Subcutaneous abdominal adipose tissue (tissue), 5 donors: Measurements from ENCODE around the gene REX1BD.

ENCODE experiments used
- H3K27ac ChIP-seq: one replicate; pipeline ENCODE4 v1.7.0; 2013; ENCODE audit warnings: low read depth, mild to moderate bottlenecking, inconsistent platforms, low read length, moderate library complexity
- H3K27me3 ChIP-seq, 5 donors: one replicate each; pipeline ENCODE4 v1.7.0; 2013; ENCODE audit warnings: low read length in 5 of 5, inconsistent platforms in 1 of 5; ENCODE audit not compliant: control insufficient read depth in 5 of 5, insufficient read depth in 4 of 5
- H3K36me3 ChIP-seq, 5 donors: one replicate each; pipeline ENCODE4 v1.7.0; 2013; ENCODE audit warnings: low read length in 5 of 5; ENCODE audit not compliant: control insufficient read depth in 5 of 5, insufficient read depth in 5 of 5
- H3K4me1 ChIP-seq, 5 donors: one replicate each; pipeline ENCODE4 v1.7.0; 2013; ENCODE audit warnings: low read length in 5 of 5, mild to moderate bottlenecking in 3 of 5, moderate library complexity in 1 of 5; ENCODE audit not compliant: control insufficient read depth in 5 of 5, insufficient read depth in 5 of 5
- H3K4me3 ChIP-seq, 5 donors: one replicate each; pipeline ENCODE4 v1.7.0; 2013; ENCODE audit warnings: low read length in 5 of 5, low read depth in 1 of 5
- H3K9ac ChIP-seq, 5 donors: one replicate each; pipeline ENCODE4 v1.7.0; 2013; ENCODE audit warnings: low read length in 5 of 5, mild to moderate bottlenecking in 4 of 5, moderate library complexity in 3 of 5
- H3K9me3 ChIP-seq, 5 donors: one replicate each; pipeline ENCODE4 v1.7.0; 2013; ENCODE audit warnings: low read length in 5 of 5; ENCODE audit not compliant: control insufficient read depth in 5 of 5
- donor health status: healthy.
- donor health status: healthy.
- donor health status: healthy.
- donor health status: healthy.
- donor health status: healthy.

REX1BD gene

DNA sequence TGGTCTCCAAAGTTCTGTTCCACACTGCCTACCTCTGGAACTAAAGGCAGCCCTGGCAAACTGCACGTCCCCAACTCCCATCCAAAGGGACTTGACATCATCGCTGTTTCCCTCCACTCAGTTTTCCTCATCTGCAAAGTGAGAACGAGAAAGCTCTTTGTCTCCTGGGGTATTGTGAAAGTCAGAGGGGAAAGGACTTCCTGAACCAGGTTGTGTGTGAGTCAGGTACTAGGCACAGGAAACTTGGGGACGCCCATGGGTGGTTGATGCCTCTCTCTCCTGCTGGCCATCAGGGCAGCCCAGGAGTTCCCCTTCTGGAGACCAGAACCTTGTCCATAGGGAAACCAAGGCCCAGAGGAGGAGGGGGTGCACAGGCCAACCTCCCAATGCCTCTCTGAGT, 13.3 kb downstream of the REX1BD start:
- peaks cover 33 to 60% (median 50%) of the 10 kb centered on the region in 5 donors for H3K27me3 ChIP-seq
- no peaks in the 10 kb centered on the region for H3K36me3 ChIP-seq
- no peak overlapping the region for H3K9ac ChIP-seq
- H3K4me1 ChIP-seq = peaks cover 0 to 8% (median 5%) of the 10 kb centered on the region in 5 donors
- H3K4me3 ChIP-seq = no peak overlapping the region
- H3K9me3 ChIP-seq = no peaks in the 10 kb centered on the region
- no peak overlapping the region for H3K27ac ChIP-seq

DNA sequence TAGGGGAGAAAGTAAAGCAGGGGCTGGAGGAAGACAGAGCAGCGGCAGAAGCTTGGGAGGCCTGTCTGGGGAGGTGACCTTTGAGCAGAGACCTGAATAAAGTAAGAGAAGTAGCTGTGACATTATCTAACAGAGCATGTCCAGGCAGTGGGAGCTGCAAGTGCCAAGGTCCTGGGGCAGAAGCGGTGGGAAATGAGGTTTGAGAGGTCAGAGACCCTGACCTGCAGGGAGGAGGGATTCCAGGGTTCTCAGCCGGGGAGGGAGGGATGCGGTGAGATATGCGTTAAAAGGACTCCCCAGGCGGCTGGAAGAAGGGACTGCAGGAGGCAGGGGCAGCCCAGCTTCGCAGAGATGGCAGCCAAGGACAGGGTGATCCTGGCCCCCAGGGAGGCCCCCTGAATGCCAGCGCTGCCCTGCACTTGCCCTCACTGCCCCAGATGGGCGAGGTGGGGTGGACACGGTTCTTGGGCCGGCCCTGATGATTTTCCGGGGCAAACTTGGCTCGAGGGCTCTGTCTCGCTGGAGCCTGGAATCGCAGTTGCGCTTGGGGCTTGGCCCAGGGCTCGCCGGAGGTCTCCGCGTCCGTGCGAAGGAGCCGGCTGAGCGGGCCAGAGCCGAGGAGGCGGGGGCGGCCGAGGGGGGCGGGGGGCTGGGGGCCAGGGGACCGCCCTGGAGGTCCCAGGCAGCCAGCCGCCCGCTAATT, 14.8 kb downstream of the REX1BD start:
- H3K4me3 ChIP-seq = no peak overlapping the region
- H3K27me3 ChIP-seq = peaks cover 45 to 63% (median 56%) of the 10 kb centered on the region in 5 donors

DNA sequence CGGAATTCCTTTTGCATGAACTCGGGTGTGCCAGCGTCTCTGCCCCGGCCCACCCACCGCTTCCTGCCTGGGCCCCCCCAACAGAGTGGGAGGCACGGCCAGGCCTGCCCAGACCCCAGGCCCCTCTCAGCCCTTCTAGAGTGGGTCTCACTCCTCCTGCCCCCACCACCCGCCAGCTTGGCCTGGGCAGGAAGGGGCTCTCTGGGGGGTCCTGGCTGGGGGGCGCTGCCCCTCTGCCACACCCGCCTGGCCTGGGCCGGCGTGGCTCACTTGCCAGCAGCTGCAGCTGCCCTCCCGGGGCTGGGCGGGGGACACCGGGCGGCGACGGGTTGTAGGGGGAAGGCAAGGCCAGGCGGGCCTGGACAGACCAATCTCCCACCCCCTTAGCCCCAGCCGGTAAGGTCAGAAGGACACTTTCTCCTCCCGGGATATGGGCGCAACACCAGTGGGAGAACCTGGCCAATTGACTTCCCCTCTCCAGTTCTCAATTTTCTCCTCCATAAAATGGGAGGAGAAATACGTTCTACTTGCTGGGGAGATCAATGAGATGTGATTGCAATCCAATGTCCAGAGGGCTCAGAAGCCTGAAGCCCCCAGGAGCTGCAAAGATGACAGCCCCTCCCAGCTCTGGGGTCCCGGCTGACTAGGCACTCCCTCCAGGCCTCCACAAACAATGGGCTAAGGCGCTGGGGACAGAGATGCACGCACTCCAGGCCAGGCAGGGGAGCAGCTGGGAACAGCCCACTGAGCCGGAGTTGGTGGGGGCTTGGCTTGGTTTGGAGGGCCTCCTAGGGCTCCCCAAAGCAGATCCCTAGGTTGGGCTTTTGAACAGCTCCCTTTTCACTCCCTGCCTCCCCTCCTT, 15.6 kb downstream of the REX1BD start:
- Histone ChIP-seq H3K27ac (no peak overlapping the region), H3K9ac (no peak overlapping the region), H3K4me3 (no peak overlapping the region), H3K27me3 (peaks cover 48 to 63% (median 56%) of the 10 kb centered on the region in 5 donors), H3K4me1 (peaks cover 0 to 14% (median 12%) of the 10 kb centered on the region in 5 donors), H3K9me3 (no peaks in the 10 kb centered on the region), H3K36me3 (no peaks in the 10 kb centered on the region)

More for the DNA sequence above, 14.8 kb downstream of the REX1BD start:
- Histone ChIP-seq H3K4me1 (peaks cover 0 to 14% (median 12%) of the 10 kb centered on the region in 5 donors), H3K9ac (no peak overlapping the region), H3K36me3 (no peaks in the 10 kb centered on the region), H3K27ac (no peak overlapping the region), H3K9me3 (no peaks in the 10 kb centered on the region)

DNA sequence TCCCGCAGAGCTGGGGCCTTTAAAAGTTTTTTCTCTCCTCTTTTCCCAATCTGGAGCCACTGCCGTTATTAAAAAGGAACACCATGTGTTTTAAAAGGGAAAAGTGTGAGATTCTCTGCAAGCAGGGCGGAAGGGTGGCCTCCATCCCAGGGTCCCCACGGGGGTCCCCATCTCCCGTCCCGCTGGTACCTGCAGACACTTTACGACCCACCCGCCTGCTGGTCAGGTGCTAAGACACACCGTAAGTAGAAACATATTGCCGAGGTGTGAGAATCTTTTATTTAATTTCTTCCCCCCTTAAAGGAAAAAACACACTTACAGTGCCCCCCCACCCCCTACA, 16.2 kb downstream of the REX1BD start:
- Histone ChIP-seq H3K9ac (no peak overlapping the region), H3K9me3 (no peaks in the 10 kb centered on the region), H3K27me3 (peaks cover 49 to 62% (median 56%) of the 10 kb centered on the region in 5 donors), H3K27ac (no peak overlapping the region), H3K4me1 (peaks cover 0 to 14% (median 12%) of the 10 kb centered on the region in 5 donors), H3K4me3 (no peak overlapping the region), H3K36me3 (no peaks in the 10 kb centered on the region)

DNA sequence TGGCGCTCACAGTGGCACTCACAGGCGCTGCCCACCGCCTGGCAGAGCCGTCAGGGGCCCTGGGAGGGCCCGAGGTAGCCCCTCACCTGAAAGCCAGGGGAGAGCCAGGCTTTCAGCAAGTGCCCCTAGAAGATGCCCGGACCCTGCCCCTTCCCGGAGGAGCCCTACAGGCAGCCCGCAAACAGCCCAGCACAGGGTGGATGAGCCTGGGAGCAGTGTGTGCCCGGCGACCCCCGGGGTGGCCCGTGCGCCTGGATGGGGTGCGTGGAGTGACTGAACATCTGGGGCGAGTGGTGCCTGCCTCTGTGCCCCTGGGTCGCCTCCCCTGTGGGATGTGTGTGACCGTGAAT, 16.6 kb downstream of the REX1BD start:
- Histone ChIP-seq H3K4me1 (peaks cover 0 to 14% (median 12%) of the 10 kb centered on the region in 5 donors), H3K27me3 (peaks cover 50 to 65% (median 57%) of the 10 kb centered on the region in 5 donors), H3K36me3 (no peaks in the 10 kb centered on the region), H3K9ac (no peak overlapping the region), H3K4me3 (no peak overlapping the region), H3K9me3 (no peaks in the 10 kb centered on the region), H3K27ac (no peak overlapping the region)

DNA sequence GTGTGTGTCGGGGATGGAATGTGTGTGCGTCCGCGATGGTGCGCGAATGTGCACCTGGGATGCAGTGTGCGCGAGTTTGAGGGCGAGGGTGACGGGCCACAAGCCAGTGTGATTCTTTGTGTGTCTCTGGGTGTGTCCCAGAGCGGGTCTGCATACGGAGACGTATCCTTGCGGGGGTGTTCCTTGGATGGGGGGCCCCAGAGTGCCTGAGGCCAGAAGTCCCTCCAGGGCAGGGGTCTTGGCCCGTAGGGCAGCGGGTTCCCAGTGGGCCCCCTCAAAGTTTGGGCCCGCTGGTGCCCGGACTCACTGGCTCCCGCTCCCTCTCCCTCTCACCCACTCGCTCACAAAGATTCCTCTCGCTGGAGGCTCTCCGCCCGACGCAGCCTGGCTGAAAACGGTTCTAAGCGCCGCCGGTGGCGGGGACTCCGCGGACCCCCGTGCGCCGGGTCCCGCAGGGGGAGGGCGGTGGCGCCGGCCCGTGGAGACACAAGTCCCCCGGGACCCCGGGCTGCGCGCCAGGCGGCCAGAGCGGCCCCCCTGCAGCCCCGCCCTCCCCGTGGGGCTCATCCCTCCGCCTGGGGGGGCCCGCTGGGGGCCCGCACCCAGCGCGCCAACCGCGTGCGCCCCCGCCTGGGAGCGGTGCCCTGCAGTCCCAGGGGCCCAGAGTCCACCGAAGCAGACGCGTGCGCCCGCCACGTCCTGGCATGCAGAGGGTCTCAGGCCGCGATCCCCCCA, 17.1 kb downstream of the REX1BD start:
- H3K27me3 ChIP-seq = peaks cover 55 to 70% (median 61%) of the 10 kb centered on the region in 5 donors
- no peak overlapping the region for H3K27ac ChIP-seq
- H3K4me1 ChIP-seq = peaks cover 0 to 19% (median 12%) of the 10 kb centered on the region in 5 donors
- H3K4me3 ChIP-seq = no peak overlapping the region
- no peaks in the 10 kb centered on the region for H3K36me3 ChIP-seq
- H3K9me3 ChIP-seq = no peaks in the 10 kb centered on the region
- no peak overlapping the region for H3K9ac ChIP-seq

DNA sequence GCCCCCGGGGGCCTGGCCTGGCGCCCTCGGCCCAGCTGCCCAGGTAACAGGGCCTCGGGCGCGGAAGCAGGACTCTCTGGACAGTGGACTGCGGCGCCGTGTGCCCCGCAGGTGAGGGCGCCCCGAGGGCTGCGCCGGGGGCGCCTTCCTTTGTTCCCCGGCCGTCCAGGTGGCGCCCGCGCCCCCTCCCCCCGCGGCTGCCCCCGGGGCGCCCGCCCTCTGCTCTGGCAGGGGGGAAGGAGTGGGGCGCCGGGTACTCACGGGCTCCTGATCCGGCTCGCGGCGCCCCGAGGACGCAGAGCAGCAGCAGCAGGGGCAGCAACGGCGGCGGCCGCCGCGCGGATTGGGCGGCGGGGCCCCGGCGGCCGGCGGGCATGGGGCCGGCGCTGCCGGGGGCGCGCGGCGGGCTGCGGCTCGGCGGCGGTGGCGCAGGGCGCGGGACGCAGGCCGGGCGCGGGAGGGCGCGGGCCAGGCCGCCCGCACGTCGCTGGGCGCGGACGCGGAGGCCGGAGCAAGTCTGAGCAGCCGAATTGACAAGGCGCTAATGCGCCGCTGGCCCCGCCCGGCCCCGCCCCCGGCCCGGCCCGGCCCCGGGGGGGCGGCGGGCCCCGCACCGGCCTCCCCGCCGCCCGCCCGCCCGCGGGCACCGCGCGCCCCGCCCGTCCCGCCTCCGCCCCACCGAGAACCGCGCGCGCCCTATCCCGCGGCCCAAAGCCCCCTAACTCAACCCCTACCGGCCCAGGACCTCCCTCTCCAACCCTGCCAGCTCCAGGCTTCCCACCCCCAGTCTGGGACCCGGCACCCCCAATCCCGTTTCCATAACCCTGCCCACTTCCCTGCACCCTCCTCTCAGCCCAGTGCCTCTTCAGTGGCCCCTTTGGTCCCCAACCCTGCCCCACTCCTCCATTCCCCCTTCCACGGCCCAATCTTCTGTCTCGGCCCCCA, 18.0 kb downstream of the REX1BD start, which contains the start of gene CRLF1:
TSS of gene CRLF1 (minus strand) at position 519 of the 945 bp plus-strand sequence. CDS start at position 376, 143 bp downstream.
- peaks cover 0 to 26% (median 14%) of the 10 kb centered on the region in 5 donors for H3K4me1 ChIP-seq
- H3K36me3 ChIP-seq = no peaks in the 10 kb centered on the region
- no peak within 1 kb of the TSS for H3K4me3 ChIP-seq
- no peak within 1 kb of the TSS for H3K9ac ChIP-seq
- peaks cover 62 to 77% (median 67%) of the 10 kb centered on the region in 5 donors for H3K27me3 ChIP-seq
- no peaks in the 10 kb centered on the region for H3K9me3 ChIP-seq
- no peak within 1 kb of the TSS for H3K27ac ChIP-seq

DNA sequence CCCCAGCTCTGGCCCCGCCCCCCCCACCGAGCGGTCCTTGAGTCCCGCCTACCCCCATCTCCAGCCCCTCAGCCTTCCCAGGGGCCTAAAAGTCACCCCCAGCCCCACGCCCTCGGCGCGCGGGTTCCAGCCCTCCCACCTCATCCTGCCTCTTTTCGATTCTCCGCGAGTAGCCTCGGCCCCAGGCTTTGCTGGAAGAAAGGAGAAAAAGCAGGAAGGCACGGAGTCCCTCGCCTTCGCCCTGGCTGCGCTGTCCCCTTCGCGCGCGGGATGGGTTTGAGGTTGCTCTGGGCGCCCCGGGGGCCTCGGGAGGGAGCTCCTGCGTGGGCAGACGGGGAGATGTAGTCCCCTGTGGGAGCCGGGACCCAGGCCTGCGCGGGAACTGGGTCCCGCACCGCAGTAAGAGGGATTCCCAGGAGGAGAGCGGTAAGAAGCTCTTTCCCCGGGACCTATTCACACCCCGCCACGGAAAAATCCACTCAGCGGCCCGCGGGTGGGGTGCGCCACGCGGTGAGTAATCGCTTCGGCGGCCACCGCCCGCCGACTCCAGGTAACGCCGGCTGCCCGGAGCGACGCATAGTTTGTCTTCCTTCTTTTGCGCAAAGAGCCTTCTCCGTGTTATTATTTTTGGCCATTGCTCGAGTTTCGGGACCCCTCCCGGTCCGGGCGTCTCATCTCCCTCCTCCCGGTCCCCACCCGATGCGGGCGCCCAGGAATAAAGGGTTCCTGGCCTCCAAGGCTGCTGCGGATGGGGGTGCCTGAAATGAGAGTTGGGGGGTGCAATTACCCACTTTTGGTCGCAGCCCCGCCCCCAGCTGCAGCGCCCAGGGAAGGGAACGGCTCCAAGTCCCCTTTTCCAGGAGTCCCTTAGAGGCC, 18.9 kb downstream of the REX1BD start:
- Histone ChIP-seq H3K9me3 (no peaks in the 10 kb centered on the region), H3K9ac (no peak overlapping the region), H3K4me1 (peaks cover 0 to 35% (median 23%) of the 10 kb centered on the region in 5 donors), H3K27ac (no peak overlapping the region), H3K4me3 (no peak overlapping the region), H3K27me3 (peaks cover 70 to 85% (median 74%) of the 10 kb centered on the region in 5 donors), H3K36me3 (no peaks in the 10 kb centered on the region)
